Endothelial cell of umbilical vein (primary cell): ENCODE measurements around the gene ELMO1.

Experiments
- FOS ChIP-seq: IDR thresholded peaks from 2 replicates; pipeline ENCODE4 v1.6.1; 2011; ENCODE audit warnings: mild to moderate bottlenecking, low read length, moderate library complexity, borderline replicate concordance; ENCODE audit not compliant: insufficient read depth
- POLR2A ChIP-seq: IDR thresholded peaks from 2 replicates; pipeline ENCODE4 v1.6.1; 2012; ENCODE audit warnings: low read depth, mild to moderate bottlenecking, control low read depth, low read length

- TF ChIP-seq POLR2A (no peak), FOS (no peak)
These were observed 75.9 kb downstream of the ELMO1 start for GRCh38 chr7:37372750-37373149.
